ENCODE results near the gene TTF2.

TTF2 gene

DNA sequence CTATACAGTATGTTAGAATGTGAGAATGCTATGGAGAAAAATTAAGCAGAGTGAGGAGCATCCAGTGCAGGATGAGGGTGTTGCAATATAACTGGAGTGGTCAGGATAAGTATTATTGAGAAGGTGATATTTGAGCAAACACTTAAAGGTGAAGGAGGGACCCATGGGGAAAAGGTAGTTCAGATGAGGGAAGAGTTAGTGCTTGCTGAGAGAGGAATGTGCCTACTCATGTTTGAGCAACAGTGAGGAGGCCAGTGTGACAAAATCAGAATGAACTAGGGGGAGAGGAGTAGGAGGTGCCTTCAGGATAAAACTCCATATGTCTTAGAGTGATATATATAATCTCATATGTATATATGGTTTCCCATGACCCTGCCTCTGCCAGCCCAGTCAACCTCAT lies 67.7 kb downstream of the TTF2 start:
- no peak for DNase-seq (ENCODE audit: low spot score)
- H3K27ac Mint-ChIP-seq, result no peak overlapping the region
- H3K9me3 Mint-ChIP-seq, result no peaks in the 10 kb centered on the region

DNA sequence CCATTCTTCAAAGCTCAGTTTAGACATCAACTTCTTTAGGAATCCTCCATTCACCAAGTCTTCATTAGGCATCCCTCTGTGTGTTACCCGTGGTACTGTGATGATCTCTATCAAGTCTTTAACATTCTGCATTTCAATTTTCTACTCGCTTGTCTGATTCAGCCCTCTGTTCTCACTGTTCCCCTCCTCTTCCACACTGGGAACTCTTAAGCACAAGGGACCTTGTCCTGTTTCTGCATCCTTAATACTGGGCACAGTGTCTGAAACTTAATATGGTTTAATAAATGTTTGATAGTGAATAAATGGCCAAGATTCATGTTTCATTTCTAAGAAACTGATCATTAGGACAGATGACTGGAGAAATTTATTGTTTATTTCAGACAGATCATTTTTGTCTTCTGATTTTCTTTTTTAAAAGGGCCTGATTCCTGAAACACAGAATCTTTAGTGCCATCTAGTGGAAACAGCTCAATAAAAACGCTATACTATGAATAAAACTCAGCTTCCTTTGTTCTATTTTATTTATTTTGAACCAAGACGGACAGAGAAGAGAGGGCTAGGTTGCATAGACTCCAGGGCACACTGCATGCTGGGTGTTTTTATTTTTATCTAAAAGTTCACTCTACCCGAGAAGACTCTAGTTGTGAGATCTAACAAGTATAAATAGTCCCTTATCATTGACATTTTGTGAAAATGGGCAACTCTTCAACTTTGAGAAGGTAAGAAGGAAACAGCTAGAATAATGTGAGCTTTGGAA lies 68.4 kb downstream of the TTF2 start:
- Mint-ChIP-seq H3K27me3 (ENCODE audit: low read depth) (peaks cover 21% of the 10 kb centered on the region), H3K4me3 (no peak overlapping the region), H3K9me3 (no peaks in the 10 kb centered on the region), H3K27ac (no peak overlapping the region), H3K4me1 (ENCODE audit: low read depth) (peaks cover 3% of the 10 kb centered on the region), H3K36me3 (ENCODE audit: low read depth) (no peaks in the 10 kb centered on the region)
- no peak for DNase-seq (ENCODE audit: low spot score)

More for the DNA sequence above, 67.7 kb downstream of the TTF2 start:
- Mint-ChIP-seq H3K4me1 (ENCODE audit: low read depth) (peaks cover 3% of the 10 kb centered on the region), H3K36me3 (ENCODE audit: low read depth) (no peaks in the 10 kb centered on the region), H3K4me3 (no peak overlapping the region), H3K27me3 (ENCODE audit: low read depth) (peaks cover 20% of the 10 kb centered on the region)

DNA sequence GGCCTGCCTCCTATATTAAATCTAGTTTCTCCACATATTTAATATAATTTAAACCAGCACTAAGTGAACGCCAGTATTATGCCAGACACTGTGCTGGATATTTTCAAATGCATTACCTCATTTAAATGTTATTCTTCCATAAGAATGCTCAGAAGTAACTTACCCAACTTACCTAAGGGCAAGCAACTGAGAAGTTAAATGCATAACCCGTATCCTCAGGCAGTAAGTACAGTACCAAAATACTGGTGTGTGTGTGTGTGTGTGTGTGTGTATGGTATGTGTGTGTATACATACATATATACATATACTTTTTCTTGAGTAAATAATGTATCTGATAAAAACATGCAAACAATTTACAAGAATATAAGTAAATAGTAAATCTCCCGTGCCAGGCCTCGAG lies 70.4 kb downstream of the TTF2 start:
- Mint-ChIP-seq H3K4me1 (ENCODE audit: low read depth) (peaks cover 3% of the 10 kb centered on the region), H3K4me3 (no peak overlapping the region), H3K27me3 (ENCODE audit: low read depth) (peaks cover 27% of the 10 kb centered on the region)

DNA sequence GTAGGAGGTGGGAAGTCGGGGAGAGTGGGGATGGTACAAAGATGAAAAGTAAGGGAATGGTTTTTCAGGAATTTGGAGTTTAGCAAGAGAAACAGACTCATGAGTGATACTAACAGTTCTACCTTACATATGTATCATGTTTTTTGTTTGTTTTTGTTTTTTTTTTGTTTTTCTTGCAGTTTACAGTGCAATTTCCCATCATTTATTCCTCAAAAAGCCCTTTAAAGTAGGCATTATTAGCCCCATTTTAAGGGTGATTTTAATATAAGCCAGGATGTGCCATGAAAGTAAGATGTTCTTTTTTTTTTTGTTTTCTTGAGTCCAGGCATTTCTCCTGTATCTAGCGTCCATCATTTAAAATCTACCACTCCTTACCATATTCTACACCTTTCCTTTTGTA lies 75.2 kb downstream of the TTF2 start:
- no peaks in the 10 kb centered on the region for H3K36me3 Mint-ChIP-seq (ENCODE audit: low read depth)

More for the DNA sequence above, 70.4 kb downstream of the TTF2 start:
- Mint-ChIP-seq H3K9me3 (no peaks in the 10 kb centered on the region), H3K27ac (no peak overlapping the region), H3K36me3 (ENCODE audit: low read depth) (no peaks in the 10 kb centered on the region)
- no peak for DNase-seq (ENCODE audit: low spot score)

DNA sequence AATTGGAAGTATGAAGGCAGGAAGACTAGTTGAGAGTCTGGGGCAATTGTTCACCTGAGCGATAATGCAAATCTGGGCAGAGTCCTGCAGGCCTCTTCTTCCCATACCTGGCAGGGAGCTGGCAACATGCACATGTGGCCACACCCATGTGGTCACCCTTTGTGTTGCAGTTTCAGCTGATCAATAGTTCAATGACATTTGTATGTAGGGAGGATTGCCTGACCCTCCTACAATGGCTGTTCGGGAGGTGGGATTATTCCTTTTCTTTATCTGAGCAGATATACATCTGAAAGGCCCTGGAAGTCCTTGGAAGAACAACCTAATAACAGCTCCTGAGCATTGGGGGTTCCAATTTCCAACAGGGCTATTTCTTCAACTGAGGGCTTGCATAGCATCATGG lies 76.6 kb downstream of the TTF2 start:
- H3K27ac Mint-ChIP-seq, result no peak overlapping the region
- H3K4me1 Mint-ChIP-seq (ENCODE audit: low read depth), result no peaks in the 10 kb centered on the region
- peaks cover 11% of the 10 kb centered on the region for H3K27me3 Mint-ChIP-seq (ENCODE audit: low read depth)
- no peaks in the 10 kb centered on the region for H3K36me3 Mint-ChIP-seq (ENCODE audit: low read depth)
- H3K4me3 Mint-ChIP-seq, result no peak overlapping the region
- DNase-seq (ENCODE audit: low spot score), result no peak
- H3K9me3 Mint-ChIP-seq, result no peaks in the 10 kb centered on the region

More for the DNA sequence above, 75.2 kb downstream of the TTF2 start:
- Mint-ChIP-seq H3K27ac (no peak overlapping the region), H3K27me3 (ENCODE audit: low read depth) (peaks cover 11% of the 10 kb centered on the region), H3K4me1 (ENCODE audit: low read depth) (no peaks in the 10 kb centered on the region), H3K4me3 (no peak overlapping the region), H3K9me3 (no peaks in the 10 kb centered on the region)
- DNase-seq (ENCODE audit: low spot score), result no peak

DNA sequence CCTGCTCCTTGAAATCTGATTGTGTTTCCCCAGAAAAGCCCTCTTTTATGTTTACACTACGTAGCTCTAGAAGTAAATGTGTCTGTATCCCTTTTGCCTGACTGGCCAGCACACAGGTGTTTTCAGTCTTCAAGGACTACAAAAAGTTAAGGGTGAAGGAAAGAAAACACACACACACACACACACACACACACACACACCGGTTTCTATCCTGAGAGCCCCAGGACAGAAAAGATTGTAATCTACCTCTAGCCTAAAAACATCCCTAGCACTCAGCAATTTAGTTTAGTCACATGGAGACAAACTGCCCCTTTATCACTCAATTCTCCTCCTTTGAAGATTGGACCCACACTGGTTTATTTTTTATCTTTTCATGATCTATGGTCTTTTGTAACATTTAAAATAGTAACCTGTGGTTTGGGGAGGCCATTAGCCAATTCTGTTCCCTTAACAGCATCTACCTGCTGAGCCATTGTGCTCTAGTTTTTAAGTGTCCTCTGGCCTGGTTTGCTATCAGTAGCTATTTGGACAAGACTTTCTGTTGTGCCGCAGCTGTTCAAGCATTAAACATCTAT lies 77.2 kb downstream of the TTF2 start:
- H3K4me1 Mint-ChIP-seq (ENCODE audit: low read depth), result no peaks in the 10 kb centered on the region
- H3K36me3 Mint-ChIP-seq (ENCODE audit: low read depth), result no peaks in the 10 kb centered on the region
- no peaks in the 10 kb centered on the region for H3K9me3 Mint-ChIP-seq
- DNase-seq (ENCODE audit: low spot score), result no peak
- peaks cover 11% of the 10 kb centered on the region for H3K27me3 Mint-ChIP-seq (ENCODE audit: low read depth)
- no peak overlapping the region for H3K4me3 Mint-ChIP-seq
- no peak overlapping the region for H3K27ac Mint-ChIP-seq

DNA sequence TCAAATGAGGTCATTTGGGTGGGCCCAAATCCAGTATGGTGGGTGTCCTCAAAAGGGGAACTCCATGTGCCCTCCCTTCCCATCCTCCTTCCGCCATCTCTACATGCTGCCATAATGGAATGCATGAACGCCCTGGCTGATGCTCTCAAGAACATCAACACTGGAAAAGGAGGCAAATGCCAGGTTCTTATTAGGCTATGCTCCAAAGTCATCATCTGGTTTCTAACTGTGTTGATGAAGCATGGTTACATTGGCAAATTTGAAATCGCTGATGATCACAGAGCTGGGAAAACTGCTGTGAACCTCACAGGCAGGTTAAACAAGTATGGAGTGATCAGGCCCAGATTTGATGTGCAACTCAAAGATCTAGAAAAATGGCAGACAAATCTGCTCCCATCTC lies 78.0 kb downstream of the TTF2 start:
- Mint-ChIP-seq H3K27ac (no peak overlapping the region), H3K27me3 (ENCODE audit: low read depth) (peaks cover 10% of the 10 kb centered on the region), H3K9me3 (no peaks in the 10 kb centered on the region), H3K4me1 (ENCODE audit: low read depth) (no peaks in the 10 kb centered on the region), H3K4me3 (no peak overlapping the region), H3K36me3 (ENCODE audit: low read depth) (no peaks in the 10 kb centered on the region)
- no peak for DNase-seq (ENCODE audit: low spot score)

DNA sequence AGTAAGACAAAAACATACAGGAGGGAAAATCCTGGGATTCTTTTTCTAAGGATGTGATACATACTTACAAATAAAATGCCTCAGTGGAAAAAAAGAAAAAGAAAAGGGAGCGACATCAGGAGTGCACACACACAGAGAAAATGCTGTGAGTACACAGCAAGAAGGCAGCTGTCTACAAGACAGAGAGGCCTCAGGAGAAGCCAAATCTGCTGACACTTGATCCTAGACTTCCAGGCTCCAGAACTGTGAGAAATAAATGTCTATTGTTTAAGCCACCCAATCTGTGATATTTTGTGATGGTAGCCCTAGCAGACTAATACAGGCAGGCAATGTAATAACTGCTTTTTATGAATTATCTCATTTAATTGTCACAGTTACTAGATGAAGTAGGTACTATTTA lies 78.4 kb downstream of the TTF2 start:
- Mint-ChIP-seq H3K36me3 (ENCODE audit: low read depth) (no peaks in the 10 kb centered on the region), H3K4me1 (ENCODE audit: low read depth) (no peaks in the 10 kb centered on the region), H3K27ac (no peak overlapping the region), H3K4me3 (no peak overlapping the region), H3K27me3 (ENCODE audit: low read depth) (peaks cover 6% of the 10 kb centered on the region), H3K9me3 (no peaks in the 10 kb centered on the region)
- no peak for DNase-seq (ENCODE audit: low spot score)

DNA sequence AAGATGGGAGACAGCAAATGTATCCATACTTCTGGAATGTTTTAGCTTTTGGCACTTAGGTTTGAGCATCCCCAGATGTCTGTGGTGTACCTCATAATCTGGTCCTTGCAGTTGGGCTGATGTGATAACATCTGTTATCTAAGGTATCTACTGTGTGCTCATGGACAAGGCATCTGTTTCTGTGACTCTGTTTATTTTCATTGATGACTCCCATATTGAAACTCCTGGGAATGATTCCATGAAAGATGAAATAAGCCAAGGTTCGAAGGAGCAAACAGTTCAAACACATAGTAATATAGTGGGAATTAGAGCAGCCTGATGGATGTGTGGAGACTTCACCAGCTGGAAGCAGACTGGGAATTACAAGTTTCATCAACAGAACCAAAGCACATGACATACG lies 82.1 kb downstream of the TTF2 start:
- Mint-ChIP-seq H3K27ac (no peak overlapping the region), H3K4me1 (ENCODE audit: low read depth) (no peaks in the 10 kb centered on the region), H3K27me3 (ENCODE audit: low read depth) (peaks cover 9% of the 10 kb centered on the region), H3K4me3 (no peak overlapping the region), H3K9me3 (no peaks in the 10 kb centered on the region), H3K36me3 (ENCODE audit: low read depth) (no peaks in the 10 kb centered on the region)
- no peak for DNase-seq (ENCODE audit: low spot score)

DNA sequence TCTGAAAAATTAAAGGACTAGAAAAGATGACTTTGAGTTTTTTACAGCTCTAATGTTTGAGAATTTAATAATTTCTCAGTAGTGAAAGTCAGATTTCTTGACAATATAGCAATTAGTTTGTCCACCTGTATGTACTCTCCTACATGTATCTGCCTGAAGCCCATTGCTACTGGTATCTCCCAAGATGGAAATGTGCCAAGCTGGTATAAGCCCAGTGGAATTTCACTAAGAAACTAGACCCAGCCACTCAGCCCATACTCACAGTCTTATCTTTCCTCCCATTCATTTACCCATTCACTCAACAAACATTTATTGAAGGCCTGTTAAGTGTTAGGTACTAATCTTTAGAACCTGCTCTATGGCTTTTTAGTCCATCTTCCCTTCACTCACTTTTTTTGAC lies 83.0 kb downstream of the TTF2 start:
- H3K36me3 Mint-ChIP-seq (ENCODE audit: low read depth), result no peaks in the 10 kb centered on the region
- H3K4me3 Mint-ChIP-seq, result no peak overlapping the region
- H3K27ac Mint-ChIP-seq, result no peak overlapping the region
- H3K9me3 Mint-ChIP-seq, result no peaks in the 10 kb centered on the region
- H3K27me3 Mint-ChIP-seq (ENCODE audit: low read depth), result peaks cover 12% of the 10 kb centered on the region
- H3K4me1 Mint-ChIP-seq (ENCODE audit: low read depth), result no peaks in the 10 kb centered on the region
- no peak for DNase-seq (ENCODE audit: low spot score)

DNA sequence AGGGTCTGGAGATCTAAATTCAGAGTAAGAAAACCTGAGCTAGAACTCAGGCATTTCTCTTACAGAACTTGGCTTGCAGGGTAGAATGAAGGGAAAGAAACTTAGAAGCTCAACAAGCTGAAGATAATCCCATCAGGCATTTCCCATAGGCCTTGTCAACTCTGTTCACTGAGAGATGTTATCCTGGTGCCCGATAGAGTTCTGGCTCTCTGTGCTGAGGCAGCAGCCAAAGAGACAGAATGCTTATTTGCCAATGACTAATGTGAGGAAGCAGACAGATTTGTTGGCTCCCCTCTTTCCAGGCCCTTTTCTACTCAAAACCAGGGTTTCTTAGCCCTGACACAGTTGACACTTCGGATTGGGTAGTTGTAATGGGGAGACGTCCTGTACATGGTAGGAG lies 83.7 kb downstream of the TTF2 start:
- DNase-seq (ENCODE audit: low spot score), result no peak
- peaks cover 12% of the 10 kb centered on the region for H3K27me3 Mint-ChIP-seq (ENCODE audit: low read depth)

DNA sequence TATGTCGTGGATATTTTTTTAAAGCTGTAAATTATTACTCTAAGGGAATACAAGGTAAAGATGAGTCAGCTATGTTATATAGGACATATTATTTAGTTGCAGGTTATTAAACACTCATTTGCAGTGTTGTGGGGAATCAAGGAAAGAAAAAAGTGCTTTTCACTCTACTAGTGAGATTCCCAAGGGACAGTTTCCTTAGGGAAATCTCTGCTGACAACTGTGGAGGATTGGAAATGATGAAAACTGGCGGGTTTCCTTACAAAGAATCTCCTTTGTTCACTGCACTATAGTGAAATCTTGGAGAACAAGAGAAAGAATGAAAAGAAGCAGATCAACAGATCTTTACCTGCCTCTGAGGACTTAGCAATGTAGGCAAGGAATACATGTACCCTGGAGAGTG lies 85.9 kb downstream of the TTF2 start:
- Mint-ChIP-seq H3K27ac (no peak overlapping the region), H3K9me3 (no peaks in the 10 kb centered on the region), H3K27me3 (ENCODE audit: low read depth) (peaks cover 12% of the 10 kb centered on the region), H3K4me1 (ENCODE audit: low read depth) (no peaks in the 10 kb centered on the region), H3K4me3 (no peak overlapping the region), H3K36me3 (ENCODE audit: low read depth) (no peaks in the 10 kb centered on the region)
- no peak for DNase-seq (ENCODE audit: low spot score)

More for the DNA sequence above, 83.7 kb downstream of the TTF2 start:
- no peaks in the 10 kb centered on the region for H3K4me1 Mint-ChIP-seq (ENCODE audit: low read depth)
- H3K9me3 Mint-ChIP-seq, result no peaks in the 10 kb centered on the region
- H3K36me3 Mint-ChIP-seq (ENCODE audit: low read depth), result no peaks in the 10 kb centered on the region
- H3K27ac Mint-ChIP-seq, result no peak overlapping the region
- no peak overlapping the region for H3K4me3 Mint-ChIP-seq

DNA sequence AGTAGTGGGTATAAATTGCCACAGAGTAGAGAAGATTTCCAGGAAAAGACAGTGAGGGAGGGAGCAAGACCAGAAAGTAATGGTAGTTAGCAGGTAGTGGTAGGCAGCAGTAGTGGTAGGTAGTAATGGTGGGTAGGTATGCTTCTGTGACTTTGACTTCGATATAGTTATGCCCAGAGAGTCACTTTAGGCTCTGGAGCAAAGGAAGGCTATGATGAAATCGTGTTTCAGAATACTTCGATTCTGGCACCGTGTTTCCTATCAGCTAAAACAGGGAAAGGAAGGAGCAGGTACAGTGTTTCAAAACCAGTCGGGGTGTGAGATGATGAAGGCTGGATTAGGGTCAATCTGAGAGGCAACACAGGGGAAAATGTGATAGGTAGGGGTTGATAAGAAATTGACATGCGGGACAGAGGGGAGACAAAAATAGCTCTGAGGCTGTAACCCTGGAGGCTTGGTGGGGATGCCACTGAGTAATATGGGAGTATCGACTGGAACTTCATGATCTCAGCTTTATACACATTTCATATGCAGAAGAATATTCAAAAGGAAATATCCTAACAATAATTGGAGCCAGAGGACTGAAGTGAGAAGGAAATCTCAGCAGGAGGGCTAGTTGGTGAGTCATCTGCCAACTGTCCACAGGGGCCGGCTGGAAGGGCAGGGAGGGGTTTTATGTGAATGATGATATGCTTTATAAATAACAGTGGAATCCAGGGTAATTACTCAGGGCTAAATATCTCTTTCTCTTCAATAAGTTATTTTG lies 86.6 kb downstream of the TTF2 start:
- Mint-ChIP-seq H3K27ac (no peak overlapping the region), H3K27me3 (ENCODE audit: low read depth) (peaks cover 12% of the 10 kb centered on the region), H3K4me3 (no peak overlapping the region), H3K4me1 (ENCODE audit: low read depth) (no peaks in the 10 kb centered on the region), H3K36me3 (ENCODE audit: low read depth) (no peaks in the 10 kb centered on the region), H3K9me3 (peaks cover 4% of the 10 kb centered on the region)
- DNase-seq (ENCODE audit: low spot score), result no peak

DNA sequence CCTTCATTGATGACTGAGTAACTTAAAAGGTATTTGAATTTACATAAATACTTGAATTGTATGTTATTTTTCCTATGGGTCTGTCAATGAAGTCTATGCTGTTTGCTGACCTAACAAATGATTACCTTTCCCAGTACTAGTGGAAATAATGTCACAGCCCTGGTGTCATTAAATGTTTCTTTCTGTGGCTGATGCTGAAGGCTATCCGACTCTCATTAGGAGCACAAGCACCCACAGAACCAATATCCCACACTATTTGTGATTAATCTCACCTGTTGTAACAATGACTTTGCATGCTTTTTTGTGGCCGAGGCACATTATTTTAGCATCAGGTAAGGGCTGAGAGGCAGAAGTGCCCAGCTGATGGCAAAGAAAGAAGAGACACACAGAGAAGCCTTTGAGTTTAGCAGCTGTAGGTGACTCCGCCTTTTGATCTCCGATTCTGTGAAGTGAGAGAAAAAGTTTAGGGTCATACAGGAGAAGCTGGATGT lies 87.3 kb downstream of the TTF2 start:
- Mint-ChIP-seq H3K9me3 (peaks cover 5% of the 10 kb centered on the region), H3K36me3 (ENCODE audit: low read depth) (no peaks in the 10 kb centered on the region), H3K27ac (no peak overlapping the region), H3K4me3 (no peak overlapping the region), H3K4me1 (ENCODE audit: low read depth) (no peaks in the 10 kb centered on the region), H3K27me3 (ENCODE audit: low read depth) (peaks cover 12% of the 10 kb centered on the region)
- no peak for DNase-seq (ENCODE audit: low spot score)

All from T-helper 2 cell treated with Interferon-gamma antibody and Interleukin-4, amounts not matched to agents 5 μg/mL and 100 μg/mL, for 36 hours (primary cell).